Measurements from ENCODE around the gene PDLIM5. TPM values are rescaled to one million over a fixed set of nuclear protein-coding genes. Genes with fewer than 3 reads are reported as not detected.

The PDLIM5 gene
- total RNA-seq, 2 donors from 2014 or later = 598 to 841 TPM

DNA sequence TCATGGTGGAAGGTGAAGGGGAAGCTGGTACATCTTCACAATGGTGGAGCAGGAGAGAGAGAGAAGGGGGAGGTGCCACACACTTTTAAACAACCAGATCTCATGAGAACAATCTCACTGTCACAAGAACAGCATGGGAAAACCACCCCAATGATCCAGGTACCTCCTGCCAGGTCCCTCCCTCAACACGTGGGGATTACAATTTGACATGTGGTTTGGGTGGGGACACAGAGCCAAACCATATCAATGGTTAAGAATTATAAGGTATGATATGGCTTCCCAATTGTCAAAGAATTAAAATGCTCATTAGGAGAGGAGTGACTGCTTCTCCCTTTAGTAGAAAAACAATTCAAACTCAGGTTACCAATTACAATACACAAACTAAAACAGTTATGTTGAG, 143.3 kb downstream of the PDLIM5 start:
- no peak for DNase-seq (ENCODE audit: low spot score)
- TF ChIP-seq, protein P1, sequence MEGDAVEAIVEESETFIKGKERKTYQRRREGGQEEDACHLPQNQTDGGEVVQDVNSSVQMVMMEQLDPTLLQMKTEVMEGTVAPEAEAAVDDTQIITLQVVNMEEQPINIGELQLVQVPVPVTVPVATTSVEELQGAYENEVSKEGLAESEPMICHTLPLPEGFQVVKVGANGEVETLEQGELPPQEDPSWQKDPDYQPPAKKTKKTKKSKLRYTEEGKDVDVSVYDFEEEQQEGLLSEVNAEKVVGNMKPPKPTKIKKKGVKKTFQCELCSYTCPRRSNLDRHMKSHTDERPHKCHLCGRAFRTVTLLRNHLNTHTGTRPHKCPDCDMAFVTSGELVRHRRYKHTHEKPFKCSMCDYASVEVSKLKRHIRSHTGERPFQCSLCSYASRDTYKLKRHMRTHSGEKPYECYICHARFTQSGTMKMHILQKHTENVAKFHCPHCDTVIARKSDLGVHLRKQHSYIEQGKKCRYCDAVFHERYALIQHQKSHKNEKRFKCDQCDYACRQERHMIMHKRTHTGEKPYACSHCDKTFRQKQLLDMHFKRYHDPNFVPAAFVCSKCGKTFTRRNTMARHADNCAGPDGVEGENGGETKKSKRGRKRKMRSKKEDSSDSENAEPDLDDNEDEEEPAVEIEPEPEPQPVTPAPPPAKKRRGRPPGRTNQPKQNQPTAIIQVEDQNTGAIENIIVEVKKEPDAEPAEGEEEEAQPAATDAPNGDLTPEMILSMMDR (IDR thresholded peaks at IDR 0.05) = no peak

DNA sequence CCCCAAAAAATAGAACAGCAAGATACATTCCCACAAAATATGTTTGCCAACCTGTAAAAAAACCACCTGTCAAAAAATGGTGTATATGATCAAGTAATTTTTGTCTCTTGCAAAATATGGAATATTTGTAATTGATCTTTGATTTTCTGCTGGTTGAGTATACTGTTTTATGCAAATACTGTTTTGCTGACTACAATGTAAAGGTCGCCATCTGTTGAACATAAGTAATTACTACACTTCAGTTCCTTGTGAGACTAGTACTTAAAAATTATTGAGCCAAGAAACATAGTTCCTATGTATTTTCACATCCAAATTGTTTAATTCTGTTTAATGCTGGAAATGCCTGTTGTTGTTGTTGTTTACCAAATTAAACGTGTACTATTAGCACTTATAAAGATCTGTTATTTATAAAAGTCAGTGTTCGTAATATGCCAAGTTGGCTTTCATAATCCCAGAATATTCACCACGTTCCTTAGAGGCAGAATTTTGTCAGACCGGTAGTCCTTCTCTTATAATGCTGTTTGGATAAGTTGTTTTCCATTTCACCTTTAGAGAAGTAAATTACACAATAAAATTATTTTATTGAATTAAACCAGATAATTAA, 144.2 kb downstream of the PDLIM5 start:
- Histone ChIP-seq H3K4me1 (peaks cover 0 to 13% of the 10 kb centered on the region in 2 donors), H3K36me3 (peaks cover 25% of the 10 kb centered on the region), H3K27ac (no peak overlapping the region), H3K9me3 (no peaks in the 10 kb centered on the region), H3K4me3 (no peak overlapping the region), H3K27me3 (no peaks in the 10 kb centered on the region)
- no peak for DNase-seq (ENCODE audit: low spot score)
- TF ChIP-seq, protein P1 (IDR thresholded peaks at IDR 0.05) = peak in 1 of 2 donors; percentile 66

More for the DNA sequence above, 143.3 kb downstream of the PDLIM5 start:
- H3K9me3 ChIP-seq = no peaks in the 10 kb centered on the region
- H3K27me3 ChIP-seq = no peaks in the 10 kb centered on the region
- H3K27ac ChIP-seq = peak overlapping the region in 1 of 2 donors; percentile 8
- H3K36me3 ChIP-seq = peaks cover 32% of the 10 kb centered on the region
- peaks cover 0 to 17% of the 10 kb centered on the region in 2 donors for H3K4me1 ChIP-seq
- H3K4me3 ChIP-seq = no peak overlapping the region

DNA sequence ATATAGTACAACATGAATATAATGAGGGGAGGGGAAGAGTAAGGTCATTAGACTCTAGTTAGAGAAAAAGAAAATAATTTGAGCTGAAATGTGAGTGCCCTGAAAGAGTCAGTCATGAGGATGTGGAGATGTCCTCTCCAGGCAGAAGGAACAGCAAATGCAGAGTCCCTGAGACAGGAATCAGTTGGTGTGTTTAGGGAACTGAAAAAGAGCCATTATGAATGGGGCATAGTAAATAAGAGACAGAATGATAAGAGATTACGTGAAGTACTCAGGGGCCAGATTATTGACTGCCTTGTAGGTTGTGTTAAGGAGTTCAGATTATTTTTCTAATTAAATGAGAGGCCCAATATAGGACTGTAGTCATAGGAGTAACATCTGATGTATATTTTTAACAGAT, 147.0 kb downstream of the PDLIM5 start:
- Histone ChIP-seq H3K4me3 (no peak overlapping the region), H3K9me3 (no peaks in the 10 kb centered on the region), H3K27ac (no peak overlapping the region), H3K36me3 (peaks cover 9% of the 10 kb centered on the region), H3K27me3 (no peaks in the 10 kb centered on the region), H3K4me1 (peaks cover 0 to 21% of the 10 kb centered on the region in 2 donors)
- no peak for DNase-seq (ENCODE audit: low spot score)
- TF ChIP-seq, protein P1 (IDR thresholded peaks at IDR 0.05) = no peak

DNA sequence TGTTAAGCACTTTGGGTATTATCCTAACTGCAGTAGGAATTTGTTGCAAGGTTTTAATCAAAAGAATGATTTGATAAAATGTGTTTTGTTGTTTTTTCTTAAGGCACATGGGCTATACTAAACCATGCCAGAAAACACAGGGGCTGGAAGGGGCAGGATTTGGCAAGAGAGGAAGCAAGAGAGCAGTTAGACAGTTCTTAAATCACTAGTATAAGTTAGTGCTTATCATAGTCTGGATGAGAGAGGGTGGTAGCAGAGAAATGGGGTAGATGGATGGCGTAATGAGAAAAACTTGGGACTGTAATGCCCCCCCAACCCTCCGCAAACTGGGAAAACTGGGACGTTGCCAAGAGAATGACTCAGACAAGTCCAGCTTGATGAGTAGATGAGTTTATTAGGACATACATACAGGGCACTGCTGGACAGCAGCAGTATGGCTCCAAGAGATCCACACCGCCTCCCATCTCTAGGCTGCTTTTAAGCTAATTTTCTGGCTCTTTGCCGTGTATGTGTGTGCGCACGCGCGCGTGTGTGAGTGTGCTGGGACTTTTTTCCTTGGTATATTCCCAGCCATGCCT, 151.5 kb downstream of the PDLIM5 start:
- no peak for DNase-seq (ENCODE audit: low spot score)
- Histone ChIP-seq H3K36me3 (peaks cover under 1% of the 10 kb centered on the region), H3K4me3 (no peak overlapping the region), H3K27ac (peak overlapping the region in 1 of 2 donors; percentile 56), H3K27me3 (no peaks in the 10 kb centered on the region), H3K4me1 (peaks cover 0 to 29% of the 10 kb centered on the region in 2 donors), H3K9me3 (no peaks in the 10 kb centered on the region)
- TF ChIP-seq, protein P1 (IDR thresholded peaks at IDR 0.05) = no peak

DNA sequence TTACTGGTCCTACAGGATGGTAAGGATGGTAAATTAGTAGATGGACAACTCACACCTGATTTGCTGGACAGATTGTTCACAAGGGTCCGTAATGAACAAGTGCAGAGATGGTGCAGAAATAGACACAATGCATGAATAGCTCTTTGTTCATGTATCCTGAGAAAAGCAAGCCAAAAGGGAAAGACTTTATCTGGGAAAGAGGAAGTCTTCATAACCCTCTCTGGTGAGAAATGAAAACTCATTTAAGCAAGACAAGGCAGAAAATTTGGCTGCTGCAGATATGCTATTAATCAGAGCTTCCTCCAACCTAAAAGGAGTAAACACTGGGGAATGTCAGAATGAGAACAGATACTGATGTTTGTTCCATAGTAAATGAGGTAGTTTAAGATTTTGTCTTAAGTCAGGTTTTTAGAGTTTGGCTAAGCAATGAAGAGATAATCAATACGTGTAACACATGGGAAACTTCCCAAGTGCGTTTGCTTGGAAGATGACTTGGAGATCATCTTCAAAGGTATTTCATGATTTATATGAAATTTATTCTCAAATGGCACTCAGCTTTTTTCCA, 153.6 kb downstream of the PDLIM5 start:
- no peaks in the 10 kb centered on the region for H3K27me3 ChIP-seq
- TF ChIP-seq, protein P1 (IDR thresholded peaks at IDR 0.05) = no peak
- no peak overlapping the region for H3K4me3 ChIP-seq
- no peak overlapping the region for H3K27ac ChIP-seq
- peaks cover 0 to 24% of the 10 kb centered on the region in 2 donors for H3K4me1 ChIP-seq
- H3K36me3 ChIP-seq = peaks cover 20% of the 10 kb centered on the region
- DNase-seq (ENCODE audit: low spot score) = no peak
- no peaks in the 10 kb centered on the region for H3K9me3 ChIP-seq

All from right atrium auricular region (tissue), 2 donors.